ENCODE results near the gene FFAR4.

Gene FFAR4

DNA sequence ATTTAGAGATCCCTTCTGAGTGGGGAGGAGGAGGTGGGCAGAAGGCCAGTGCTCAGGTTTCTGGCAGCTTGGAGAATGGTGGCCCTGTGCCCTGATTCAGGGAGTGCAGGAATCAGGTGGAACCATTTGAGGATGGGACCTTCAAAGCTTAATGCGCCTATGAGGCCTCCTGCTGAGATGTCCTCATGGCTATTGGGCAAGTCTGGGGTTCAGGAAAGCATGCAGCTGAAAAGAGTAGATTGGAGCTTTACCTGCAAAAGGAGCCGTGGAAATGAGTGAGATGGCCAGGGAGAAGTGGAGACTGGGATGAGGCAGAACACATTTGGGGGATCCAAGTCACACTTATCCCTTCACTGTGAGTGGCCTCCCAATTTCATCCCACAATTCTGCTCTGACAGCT lies 6.1 kb downstream of the FFAR4 start:
- DNase-seq (ENCODE audit: low spot score) = no peak

DNA sequence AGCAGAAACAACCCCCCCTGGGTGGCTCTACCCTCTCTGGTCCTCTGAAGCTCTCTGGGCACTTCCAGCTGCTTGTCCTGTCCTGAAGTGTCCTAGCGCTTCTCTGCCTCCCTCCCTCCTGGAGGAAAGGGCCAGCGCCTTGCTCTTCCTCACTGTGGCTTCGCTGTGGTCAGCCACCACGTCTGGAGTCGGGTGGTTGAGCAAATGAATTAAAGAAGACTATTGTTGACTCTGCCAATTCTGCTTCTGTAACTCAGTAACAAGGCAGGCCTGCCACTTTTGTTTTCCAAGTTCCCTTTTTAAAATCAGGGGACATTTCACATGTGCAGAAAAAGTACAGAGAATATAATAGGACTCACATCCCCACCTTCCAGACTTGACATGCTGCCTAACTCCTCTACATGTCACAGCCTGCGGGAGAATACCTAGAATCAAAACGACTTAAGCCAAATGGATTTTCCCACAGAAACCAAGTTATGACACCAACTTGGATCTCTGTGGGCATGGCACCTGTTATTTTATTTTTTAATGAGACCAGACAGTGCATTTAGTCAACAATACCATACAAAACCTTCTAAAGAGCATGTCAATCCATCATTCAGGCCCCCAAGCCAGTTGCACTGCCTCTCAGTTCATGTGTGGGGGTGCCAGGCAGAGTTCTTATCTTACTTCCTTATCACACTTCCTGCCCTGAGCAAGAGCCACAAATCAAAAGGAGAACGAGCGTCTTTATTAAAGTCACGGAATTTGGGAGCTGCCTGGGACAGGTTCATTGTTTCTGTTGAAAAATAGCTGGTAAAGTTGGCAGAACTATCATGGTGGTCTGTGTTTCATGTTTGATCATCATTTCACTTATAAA lies 6.8 kb downstream of the FFAR4 start:
- no peak for DNase-seq (ENCODE audit: low spot score)

DNA sequence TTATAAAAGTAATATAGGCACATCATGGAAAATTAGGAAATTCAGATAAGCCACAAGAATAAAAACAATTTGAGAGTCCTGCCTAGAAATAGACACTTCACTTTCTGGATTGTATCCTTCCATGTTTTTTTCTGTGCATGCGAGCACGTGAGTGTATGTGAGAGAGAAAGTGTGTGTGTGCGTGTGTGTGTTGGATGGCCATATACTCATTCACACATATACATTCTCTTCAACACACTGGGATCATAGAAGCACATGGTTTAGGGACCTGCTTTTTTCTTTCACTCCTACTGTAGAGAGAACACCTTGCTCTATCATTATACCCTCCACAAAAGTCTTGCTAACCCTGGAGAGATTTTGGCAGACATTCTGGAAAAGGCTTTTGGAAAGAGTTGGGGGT lies 7.5 kb downstream of the FFAR4 start:
- no peak for DNase-seq (ENCODE audit: low spot score)

GRCh38 chr10:93576888-93577287 lies 10.4 kb downstream of the FFAR4 start:
- DNase-seq (ENCODE audit: low spot score) = no peak

GRCh38 chr10:93577565-93577964 lies 11.1 kb downstream of the FFAR4 start:
- DNase-seq (ENCODE audit: low spot score) = no peak

DNA sequence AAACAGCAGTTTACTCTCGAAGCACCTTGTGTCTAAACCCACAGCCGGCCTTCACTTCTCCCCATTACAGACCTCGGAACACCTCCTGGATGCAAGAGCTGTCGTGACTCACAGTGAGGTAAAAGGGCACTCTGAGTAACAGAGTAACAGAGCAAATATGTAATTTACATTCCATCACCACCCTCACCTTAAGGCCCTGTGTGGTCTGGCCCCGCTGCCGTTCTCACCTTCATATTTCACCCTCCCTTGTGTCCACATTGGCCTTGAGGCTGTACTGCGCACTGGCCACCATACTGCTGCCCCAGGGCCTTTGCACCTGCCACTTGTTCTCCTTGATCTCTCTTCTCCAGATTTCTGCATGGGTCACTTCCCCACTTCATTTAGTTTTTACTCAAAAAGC lies 12.6 kb downstream of the FFAR4 start:
- no peak for DNase-seq (ENCODE audit: low spot score)

- no peak for DNase-seq (ENCODE audit: low spot score)
Observed at GRCh38 chr10:93579985-93580711, 13.7 kb downstream of the FFAR4 start.

- DNase-seq (ENCODE audit: low spot score) = no peak
Observed at GRCh38 chr10:93580828-93581227, 14.4 kb downstream of the FFAR4 start.

DNA sequence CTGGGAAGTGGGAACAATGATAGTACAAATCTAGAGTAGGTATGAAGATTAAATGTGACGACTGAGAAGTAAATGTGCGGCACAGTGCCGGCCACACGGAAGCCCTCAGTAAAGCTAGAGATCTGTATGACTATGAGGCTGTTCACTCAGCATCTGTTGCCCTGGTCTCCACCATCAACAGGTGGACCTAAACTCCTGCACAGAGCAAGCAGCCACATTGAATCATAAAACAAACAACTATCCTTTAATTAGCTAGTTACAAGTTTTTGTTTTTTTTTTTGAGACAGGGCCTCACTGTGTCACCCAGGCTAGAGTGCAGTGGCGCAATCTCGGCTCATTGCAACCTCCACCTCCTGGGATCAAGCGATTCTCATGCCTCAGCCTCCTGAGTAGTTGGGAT lies 18.0 kb downstream of the FFAR4 start:
- no peak for DNase-seq (ENCODE audit: low spot score)

GRCh38 chr10:93589648-93590562 lies 23.4 kb downstream of the FFAR4 start:
- peak; percentile 37 for DNase-seq (ENCODE audit: low spot score)

DNA sequence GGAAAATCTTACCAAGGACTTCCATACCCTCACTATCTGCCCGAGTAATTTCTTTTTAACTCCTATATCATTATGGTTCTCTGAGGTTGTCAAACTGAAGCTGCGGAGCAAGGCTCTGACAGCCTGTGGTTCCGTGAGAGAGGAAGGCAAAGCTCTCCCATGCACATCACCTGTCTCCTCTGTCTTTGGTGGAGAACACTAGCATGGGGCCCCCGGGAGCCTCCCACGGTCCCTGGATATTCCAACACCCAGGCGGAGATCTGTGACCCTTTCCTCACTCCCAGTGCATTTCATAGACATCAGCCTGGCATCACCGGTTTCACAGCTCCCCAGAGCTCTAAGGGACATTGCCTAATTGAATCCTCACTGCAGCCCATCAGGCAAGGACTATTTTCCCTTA lies 24.2 kb downstream of the FFAR4 start:
- peak; percentile 14 for DNase-seq (ENCODE audit: low spot score)

GRCh38 chr10:93591065-93591808 lies 24.8 kb downstream of the FFAR4 start:
- DNase-seq (ENCODE audit: low spot score) = peak; percentile 33

GRCh38 chr10:93593254-93593653 lies 26.8 kb downstream of the FFAR4 start:
- peak; percentile 11 for DNase-seq (ENCODE audit: low spot score)

GRCh38 chr10:93593749-93594148 lies 27.3 kb downstream of the FFAR4 start:
- DNase-seq (ENCODE audit: low spot score) = peak; percentile 25

- DNase-seq (ENCODE audit: low spot score) = peak; percentile 17
Observed at GRCh38 chr10:93594518-93594917, 28.1 kb downstream of the FFAR4 start.

DNA sequence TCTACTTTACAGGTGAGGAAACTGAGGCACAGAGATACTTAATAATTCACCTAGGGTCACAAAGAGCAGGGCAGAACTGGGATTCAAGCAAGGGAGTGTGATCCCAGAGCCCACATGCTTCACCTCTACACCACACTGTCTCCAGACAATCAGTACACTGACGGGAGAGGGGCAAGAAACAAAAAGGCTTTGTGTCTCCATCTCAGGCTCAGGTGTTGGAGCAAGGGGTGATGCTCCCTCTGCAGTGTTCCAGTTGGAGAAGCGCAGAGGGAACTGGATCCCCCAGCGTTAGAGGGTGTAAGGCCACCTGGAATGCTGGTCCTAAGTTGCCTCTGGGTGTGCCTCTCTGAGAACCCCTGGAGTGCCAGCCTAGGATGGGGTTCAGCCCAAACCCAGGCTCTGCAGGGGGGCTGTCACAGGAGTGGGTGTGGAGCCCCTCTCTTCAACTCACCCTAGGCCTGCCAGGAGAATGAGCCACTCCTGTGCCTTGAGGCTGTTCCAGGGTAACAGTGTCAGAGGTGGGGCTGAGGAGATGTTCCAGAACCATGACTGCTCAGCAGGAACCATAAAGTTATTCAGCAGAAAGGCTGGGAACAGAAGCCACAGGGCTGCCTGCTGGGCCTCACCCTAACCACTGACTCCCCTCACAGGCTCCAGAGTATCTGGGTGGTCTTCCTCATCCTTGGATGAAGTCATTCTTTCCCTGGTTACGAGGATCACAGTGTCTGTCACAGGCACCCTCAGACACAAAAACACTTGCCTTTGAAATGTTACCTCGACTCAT lies 29.1 kb downstream of the FFAR4 start:
- peak; percentile 50 for DNase-seq (ENCODE audit: low spot score)

DNA sequence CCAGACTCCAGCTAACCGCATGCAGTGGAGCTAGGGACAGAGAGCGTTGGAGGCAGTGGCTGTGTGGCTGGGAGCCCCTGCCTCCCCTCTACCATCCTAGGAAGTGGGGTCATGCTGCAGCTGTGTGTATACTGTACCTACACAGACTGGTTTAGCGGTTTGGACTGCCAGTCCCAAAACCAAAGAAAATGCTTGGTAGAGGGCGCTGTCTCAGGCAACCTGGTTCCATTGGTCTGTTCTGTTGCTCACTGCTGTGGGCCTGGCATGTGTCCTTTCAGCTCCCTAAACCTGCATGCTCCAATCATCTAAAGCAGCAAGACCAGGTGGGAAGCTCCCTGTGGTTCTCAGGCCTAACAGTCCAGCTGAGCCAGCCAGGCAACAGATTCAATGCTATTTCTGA lies 30.1 kb downstream of the FFAR4 start:
- DNase-seq (ENCODE audit: low spot score) = no peak

GRCh38 chr10:93597075-93597599 lies 30.7 kb downstream of the FFAR4 start:
- DNase-seq (ENCODE audit: low spot score) = no peak

- DNase-seq (ENCODE audit: low spot score) = no peak
Observed at GRCh38 chr10:93598157-93598556, 31.7 kb downstream of the FFAR4 start.

DNA sequence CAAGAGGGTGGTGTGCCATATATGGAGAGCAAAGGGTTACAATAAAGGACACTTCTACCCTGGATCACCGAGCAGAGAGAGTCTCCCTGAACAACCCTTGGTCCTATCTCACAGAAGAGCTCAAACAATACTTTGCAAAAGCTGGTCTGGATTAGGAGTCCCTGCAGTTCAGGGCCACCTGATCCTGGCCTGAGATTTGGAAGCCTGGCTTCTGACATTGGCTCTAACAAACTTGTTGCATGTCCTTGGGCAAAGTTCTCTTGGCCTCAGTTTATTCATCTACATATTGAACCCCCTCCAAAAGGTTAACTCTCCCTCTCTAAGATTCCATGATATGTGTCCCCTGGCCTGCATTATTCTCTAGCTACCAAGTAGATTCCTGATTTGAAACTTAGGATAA lies 32.9 kb downstream of the FFAR4 start:
- DNase-seq (ENCODE audit: low spot score) = no peak

GRCh38 chr10:93599778-93600177 lies 33.3 kb downstream of the FFAR4 start:
- no peak for DNase-seq (ENCODE audit: low spot score)

Measured in left forelimb (tissue), 1 donor.